HepG2 (cell line): Measurements from ENCODE around the gene LMTK2. TPM values are rescaled to one million over a fixed set of nuclear protein-coding genes. Genes with fewer than 3 reads are reported as not detected.

Experiments
- ATAC-seq: fragments of 200-7000 bp; cut with Tn5 transposase; 3 replicates; pipeline ENCODE4 v1.9.1; 2020; ENCODE audit warnings: mild to moderate bottlenecking, moderate library complexity
- BruUV-seq: library from RNA; stranded (reverse); fragments of 400-500 nt; replicated peaks from 2 replicates; lab custom pipeline; 2021; lab: Mats Ljungman, UMichigan
- CTCF ChIA-PET: fragments of 300-600 bp; formaldehyde crosslinking; extraction: SDS; loops from one replicate; lab custom pipeline; 2021; ENCODE audit warnings: low total read pairs, inconsistent platforms, low intra/inter-chr PET ratio; lab: Yijun Ruan, JAX
- POLR2A ChIA-PET: fragments of 350-600 bp; sonication (Branson Sonifier 250); formaldehyde crosslinking; loops from one replicate; lab custom pipeline; 2020; ENCODE audit warnings: antibody characterized with exemption, inconsistent platforms; lab: Yijun Ruan, JAX
- DNase-seq: peaks from one replicate; pipeline ENCODE4 v3.0.0-alpha.2; 2015; ENCODE audit warnings: low spot score
- FAIRE-seq: peaks from 3 replicates; lab custom pipeline; 2011; peaks lifted over from hg19 to GRCh38; lab: Jason Lieb, UNC
- H2AFZ ChIP-seq: one replicate; pipeline ENCODE4 v1.6.1; 2011; ENCODE audit warnings: low read length, inconsistent platforms
- H3K27ac ChIP-seq: fragments of 300-600 bp; 3 replicates; pipeline ENCODE4 v1.8.0; 2011; ENCODE audit warnings: mixed run types, mild to moderate bottlenecking, mixed read lengths, low read length, inconsistent platforms; ENCODE audit not compliant: insufficient read depth; ENCODE audit errors: extremely low read length
- H3K27me3 ChIP-seq, 2 experiments: fragments of 200-600 bp in 1 of 2; 2 replicates in 1 of 2; 3 replicates in 1 of 2; pipeline versions ENCODE4 v1.6.0 to v1.8.0; 2011; ENCODE audit warnings: low read length in 2 of 2, mild to moderate bottlenecking in 2 of 2, moderate library complexity in 2 of 2, inconsistent platforms in 1 of 2; ENCODE audit not compliant: insufficient read depth in 2 of 2, control insufficient read depth in 1 of 2
- H3K36me3 ChIP-seq, 2 experiments: fragments of 200-600 bp in 1 of 2; replicated peaks in 1 of 2; 2 replicates in 1 of 2; 3 replicates in 1 of 2; pipeline versions ENCODE4 v1.5.1 to v1.8.0; 2011; ENCODE audit warnings: low read length in 2 of 2, inconsistent platforms in 1 of 2; ENCODE audit not compliant: insufficient read depth in 2 of 2, control insufficient read depth in 1 of 2
- H3K4me1 ChIP-seq: 2 replicates; pipeline ENCODE4 v1.5.1; 2012; ENCODE audit warnings: low read length, inconsistent platforms; ENCODE audit not compliant: insufficient read depth
- H3K4me2 ChIP-seq: 2 replicates; pipeline ENCODE4 v1.6.0; 2011; ENCODE audit warnings: low read depth, low read length, inconsistent platforms
- H3K4me3 ChIP-seq, 3 experiments: fragments of 200-600 bp in 1 of 3; sonication (generic), shearing (Covaris generic) in 1 of 3; replicated peaks in 1 of 3; 2 replicates each; pipeline ENCODE4 v1.5.1; 2011 to 2016; ENCODE audit warnings: low read length in 3 of 3, inconsistent platforms in 2 of 3, low read depth in 2 of 3, mild to moderate bottlenecking in 2 of 3, control low read depth in 1 of 3, mixed read lengths in 1 of 3; ENCODE audit not compliant: insufficient read depth in 1 of 3
- H3K79me2 ChIP-seq: one replicate; pipeline ENCODE4 v1.6.1; 2011; ENCODE audit warnings: low read length, inconsistent platforms; ENCODE audit not compliant: insufficient read depth
- H3K9ac ChIP-seq: 2 replicates; pipeline ENCODE4 v1.6.0; 2011; ENCODE audit warnings: mild to moderate bottlenecking, low read depth, low read length, inconsistent platforms; ENCODE audit not compliant: insufficient read depth
- H3K9me3 ChIP-seq: 2 replicates; pipeline ENCODE4 v1.5.1; 2012; ENCODE audit warnings: mild to moderate bottlenecking, low read length
- H4K20me1 ChIP-seq: 2 replicates; pipeline ENCODE4 v1.6.0; 2011; ENCODE audit warnings: inconsistent platforms, mild to moderate bottlenecking, low read length, moderate library complexity; ENCODE audit not compliant: insufficient read depth
- CAMTA2 ChIP-seq: sonication (generic); formaldehyde crosslinking; IDR thresholded peaks from 2 replicates; pipeline ENCODE4 v1.4.0; 2020; ENCODE audit warnings: mild to moderate bottlenecking, missing genetic modification reagents, borderline replicate concordance
- CREB1 ChIP-seq, 2 experiments: fragments of 450-650 bp in 1 of 2; IDR thresholded peaks; 2 replicates each; pipeline ENCODE4 v1.6.1; 2016 to 2017; ENCODE audit warnings: control low read depth in 1 of 2, mild to moderate bottlenecking in 1 of 2, missing compliant biosample characterization in 1 of 2, missing genetic modification characterization in 1 of 2
- DPF2 ChIP-seq: sonication (generic); formaldehyde crosslinking; IDR thresholded peaks from 2 replicates; pipeline ENCODE4 v1.4.0; 2020; ENCODE audit warnings: mild to moderate bottlenecking, low read depth, missing genetic modification reagents, borderline replicate concordance
- KAT8 ChIP-seq: IDR thresholded peaks from 2 replicates; pipeline ENCODE4 v1.6.1; 2016; ENCODE audit warnings: missing genetic modification reagents, missing compliant biosample characterization
- NR2C2 ChIP-seq: sonication (generic); formaldehyde crosslinking; IDR thresholded peaks from 2 replicates; pipeline ENCODE4 v1.4.0; 2020; ENCODE audit warnings: missing genetic modification reagents, mild to moderate bottlenecking, moderate library complexity, borderline replicate concordance
- ZNF547 ChIP-seq: sonication (generic); formaldehyde crosslinking; IDR thresholded peaks from 2 replicates; pipeline ENCODE4 v1.5.1; 2020; ENCODE audit warnings: mild to moderate bottlenecking, missing genetic modification reagents
- ZNF674 ChIP-seq: sonication (generic); formaldehyde crosslinking; IDR thresholded peaks from 2 replicates; pipeline ENCODE4 v1.5.0; 2020; ENCODE audit warnings: low read depth, mild to moderate bottlenecking, missing genetic modification reagents
- WGBS: methylation state at CpG from one replicate; pipeline ENCODE4 v1.1.6; 2017; ENCODE audit warnings: low lambda C conversion rate; 5-methylcytosine and 5-hydroxymethylcytosine counted together
- in situ Hi-C: cut with HindIII; loops from 2 replicates; pipeline ENCODE4 v1.10.0; 2017; ENCODE audit warnings: low pct_unique_long_range_greater_than_20kb; ENCODE audit not compliant: extremely low pct_ligation_motif_present
- intact Hi-C: fragments of 100-400 bp; cut with micrococcal nuclease; formaldehyde crosslinking; loops from one replicate; pipeline ENCODE4 v1.10.0; 2022; ENCODE audit not compliant: unreplicated experiment
- polyA plus RNA-seq, 8 experiments: library from polyadenylated mRNA; depleted of rRNA in 3 of 8; stranded (reverse) in 7 of 8; unstranded in 1 of 8; fragments of >200 nt; fragmentation: Illumina TruSeq in 4 of 8; extraction: Trizol in 4 of 8; gene quantifications; 2 replicates each; pipeline versions ENCODE4 v1.2.1 to v1.2.3, GENCODE V29; 2011 to 2016; ENCODE audit warnings: low read depth in 4 of 8, missing spikeins in 1 of 8, mixed read lengths in 1 of 8; ENCODE audit not compliant: insufficient read depth in 1 of 8
- total RNA-seq, 5 experiments: library from RNA; depleted of rRNA; stranded (reverse); fragments of >200 nt; fragmentation: Illumina TruSeq; extraction: Trizol; gene quantifications; 2 replicates each; pipeline ENCODE4 v1.2.3, GENCODE V29; 2016; ENCODE audit warnings: low read depth in 1 of 5
- TF ChIP-seq, protein P1 (sequence below): sonication (generic); formaldehyde crosslinking; IDR thresholded peaks from 2 replicates; pipeline ENCODE4 v1.5.1; 2020; ENCODE audit warnings: mild to moderate bottlenecking, moderate library complexity, missing genetic modification reagents
- TF ChIP-seq, protein P2 (sequence below): sonication (generic); formaldehyde crosslinking; IDR thresholded peaks from 2 replicates; pipeline ENCODE4 v1.9.0; 2021; ENCODE audit warnings: missing genetic modification reagents, borderline replicate concordance

Gene LMTK2
- total and polyA plus RNA-seq, 2 of the 13 experiments (the other 11 are each of a cell fraction or from before 2014, with no cell fraction given): 9.5 to 11.7 TPM

DNA sequence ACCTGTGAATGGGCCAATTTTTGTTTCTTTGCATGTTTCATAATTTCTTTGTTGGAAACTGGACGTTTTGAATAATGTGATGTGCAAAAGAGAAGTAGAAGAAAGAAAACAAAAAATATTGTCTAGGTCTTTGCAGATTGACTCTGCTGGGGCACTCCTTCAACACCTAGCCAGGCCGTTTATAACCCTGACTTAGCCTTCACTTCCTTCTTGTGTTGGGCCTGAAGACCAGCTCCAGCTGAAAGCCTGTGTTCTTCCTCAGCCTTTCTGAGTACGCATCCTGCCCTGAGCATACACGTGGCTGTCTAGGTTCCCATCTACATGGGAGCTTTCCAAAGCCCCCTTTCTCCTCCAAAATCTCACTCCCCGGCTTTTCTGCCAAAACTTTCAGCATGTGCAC lies 41.9 kb downstream of the LMTK2 start:
- H3K4me3 ChIP-seq: no peak overlapping the region
- H3K9me3 ChIP-seq: no peaks in the 10 kb centered on the region
- H2AFZ ChIP-seq: no peak overlapping the region
- WGBS: 96% methylated on average over 5 of the region's 5 CpGs
- H3K79me2 ChIP-seq: peaks cover 7% of the 10 kb centered on the region
- in situ Hi-C loops: no loop called here
- H3K36me3 ChIP-seq: peaks cover 21 to 58% of the 10 kb centered on the region in 2 experiments; a peak in 4 of 5 replicates
- ATAC-seq: no peak
- H4K20me1 ChIP-seq: 0 out of 2 replicates have a peak, but pooled peaks cover 2% of the 10 kb centered on the region
- no peak overlapping the region for H3K4me2 ChIP-seq
- ChIA-PET CTCF (no interaction called here), POLR2A (no interaction called here)
- no peak for DNase-seq
- H3K4me1 ChIP-seq: no peaks in the 10 kb centered on the region
- no peak overlapping the region for H3K9ac ChIP-seq
- BruUV-seq: no TSS peak
- intact Hi-C loops: no loop called here
- no peaks in the 10 kb centered on the region for H3K27me3 ChIP-seq
- H3K27ac ChIP-seq: no peak overlapping the region
- FAIRE-seq: no peak
- TF ChIP-seq, protein P1, sequence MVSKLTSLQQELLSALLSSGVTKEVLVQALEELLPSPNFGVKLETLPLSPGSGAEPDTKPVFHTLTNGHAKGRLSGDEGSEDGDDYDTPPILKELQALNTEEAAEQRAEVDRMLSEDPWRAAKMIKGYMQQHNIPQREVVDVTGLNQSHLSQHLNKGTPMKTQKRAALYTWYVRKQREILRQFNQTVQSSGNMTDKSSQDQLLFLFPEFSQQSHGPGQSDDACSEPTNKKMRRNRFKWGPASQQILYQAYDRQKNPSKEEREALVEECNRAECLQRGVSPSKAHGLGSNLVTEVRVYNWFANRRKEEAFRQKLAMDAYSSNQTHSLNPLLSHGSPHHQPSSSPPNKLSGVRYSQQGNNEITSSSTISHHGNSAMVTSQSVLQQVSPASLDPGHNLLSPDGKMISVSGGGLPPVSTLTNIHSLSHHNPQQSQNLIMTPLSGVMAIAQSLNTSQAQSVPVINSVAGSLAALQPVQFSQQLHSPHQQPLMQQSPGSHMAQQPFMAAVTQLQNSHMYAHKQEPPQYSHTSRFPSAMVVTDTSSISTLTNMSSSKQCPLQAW (CRISPR knock-in tag): no peak

DNA sequence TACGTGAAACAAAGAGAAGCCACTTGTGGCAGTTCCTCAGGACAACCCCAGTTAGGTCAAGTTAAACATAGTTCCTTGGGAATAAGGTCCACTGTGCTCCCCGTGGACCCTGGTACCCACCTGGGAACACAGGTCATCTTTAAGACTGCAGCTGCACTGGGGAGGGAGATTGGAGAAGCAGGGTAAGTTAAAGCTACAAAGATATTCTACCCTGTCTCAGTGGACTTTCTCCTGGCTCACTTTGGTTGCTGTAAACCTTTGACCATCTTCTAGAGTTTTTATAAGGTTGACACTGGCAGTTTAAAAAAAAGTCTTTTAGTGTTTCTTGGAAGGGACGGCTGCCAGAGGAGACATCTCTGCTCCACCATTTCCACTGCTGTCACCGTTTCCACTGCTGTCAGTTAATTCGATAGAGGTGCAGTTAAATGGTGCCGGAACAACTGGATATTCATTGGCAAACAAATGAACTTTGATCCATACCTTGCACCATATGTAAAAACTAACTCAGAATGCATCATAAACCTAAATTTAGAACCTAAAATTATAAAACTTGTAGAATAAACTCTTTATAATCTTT lies 42.5 kb downstream of the LMTK2 start:
- in situ Hi-C loops (no loop called here), intact Hi-C loops (no loop called here)
- no peak overlapping the region for H3K4me2 ChIP-seq
- no peaks in the 10 kb centered on the region for H3K27me3 ChIP-seq
- no TSS peak for BruUV-seq
- H3K4me1 ChIP-seq: no peaks in the 10 kb centered on the region
- H3K79me2 ChIP-seq: peaks cover 7% of the 10 kb centered on the region
- 0 out of 2 replicates have a peak, but pooled peaks cover 2% of the 10 kb centered on the region for H4K20me1 ChIP-seq
- H3K36me3 ChIP-seq: peaks cover 23 to 60% of the 10 kb centered on the region in 2 experiments; a peak in 4 of 5 replicates
- POLR2A ChIA-PET: no interaction called here
- H3K9me3 ChIP-seq: no peaks in the 10 kb centered on the region
- no peak for ATAC-seq
- TF ChIP-seq DPF2 (CRISPR knock-in tag) (no peak), KAT8 (no peak), CREB1 (IDR thresholded peaks at IDR 0.05) (no peak), CREB1 (CRISPR knock-in tag; IDR thresholded peaks at IDR 0.05) (no peak), CAMTA2 (CRISPR knock-in tag) (no peak), ZNF674 (CRISPR knock-in tag) (no peak), NR2C2 (CRISPR knock-in tag) (no peak), ZNF547 (CRISPR knock-in tag) (no peak)
- TF ChIP-seq, protein P2, sequence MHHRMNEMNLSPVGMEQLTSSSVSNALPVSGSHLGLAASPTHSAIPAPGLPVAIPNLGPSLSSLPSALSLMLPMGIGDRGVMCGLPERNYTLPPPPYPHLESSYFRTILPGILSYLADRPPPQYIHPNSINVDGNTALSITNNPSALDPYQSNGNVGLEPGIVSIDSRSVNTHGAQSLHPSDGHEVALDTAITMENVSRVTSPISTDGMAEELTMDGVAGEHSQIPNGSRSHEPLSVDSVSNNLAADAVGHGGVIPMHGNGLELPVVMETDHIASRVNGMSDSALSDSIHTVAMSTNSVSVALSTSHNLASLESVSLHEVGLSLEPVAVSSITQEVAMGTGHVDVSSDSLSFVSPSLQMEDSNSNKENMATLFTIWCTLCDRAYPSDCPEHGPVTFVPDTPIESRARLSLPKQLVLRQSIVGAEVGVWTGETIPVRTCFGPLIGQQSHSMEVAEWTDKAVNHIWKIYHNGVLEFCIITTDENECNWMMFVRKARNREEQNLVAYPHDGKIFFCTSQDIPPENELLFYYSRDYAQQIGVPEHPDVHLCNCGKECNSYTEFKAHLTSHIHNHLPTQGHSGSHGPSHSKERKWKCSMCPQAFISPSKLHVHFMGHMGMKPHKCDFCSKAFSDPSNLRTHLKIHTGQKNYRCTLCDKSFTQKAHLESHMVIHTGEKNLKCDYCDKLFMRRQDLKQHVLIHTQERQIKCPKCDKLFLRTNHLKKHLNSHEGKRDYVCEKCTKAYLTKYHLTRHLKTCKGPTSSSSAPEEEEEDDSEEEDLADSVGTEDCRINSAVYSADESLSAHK (CRISPR knock-in tag): no peak
- TF ChIP-seq, all 625 proteins: peak for 0
- DNase-seq (no peak), FAIRE-seq (no peak)
- H2AFZ ChIP-seq: no peak overlapping the region
- CTCF ChIA-PET: no interaction called here
- 98% methylated on average over 6 of the region's 6 CpGs for WGBS
- no peak overlapping the region for H3K4me3 ChIP-seq
- H3K9ac ChIP-seq: no peak overlapping the region
- no peak overlapping the region for H3K27ac ChIP-seq
